Activated CD4-positive, alpha-beta T cell treated with anti-CD3 and anti-CD28 coated beads, Interleukin-10, Interleukin-2, amounts not matched to agents 100 ng/mL and 50 ng/mL, durations not matched to agents 16 hours and 8 hours (primary cell): ENCODE measurements around the gene TRAIP.
"Not testable (repeated sequence)": the region's sequence is repeated elsewhere in the genome, so short reads cannot be mapped to it uniquely, and the experiment has no call there.

Experiments used
- DNase-seq: peaks from one replicate; pipeline ENCODE4 v3.0.0-alpha.2; 2020

The TRAIP gene

GRCh38 chr3:49856181-49857005, at the start of gene TRAIP:
TRAIP (minus strand) TSS chr3:49856564; CDS start chr3:49856453, 111 bp downstream.
- peak; percentile 97 for DNase-seq

DNA sequence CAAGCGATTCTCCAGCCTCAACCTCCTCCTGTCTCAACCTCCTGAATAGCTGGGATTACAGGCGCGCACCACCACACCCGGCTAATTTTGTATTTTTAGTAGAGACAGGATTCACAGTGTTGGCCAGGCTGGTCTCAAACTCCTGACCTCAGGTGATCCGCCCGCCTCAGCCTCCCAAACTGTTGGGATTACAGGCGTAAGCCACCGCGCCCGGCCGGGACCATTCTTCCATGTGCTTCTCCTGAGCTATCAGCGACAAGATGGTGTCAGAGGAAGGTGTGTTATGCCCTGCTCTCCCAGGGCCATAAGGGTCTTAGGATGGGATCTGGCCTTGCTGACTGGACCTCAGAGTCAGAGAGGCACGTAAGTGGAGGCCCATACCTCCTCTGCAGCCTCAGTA, 48.1 kb upstream of the TRAIP start:
- not testable (repeated sequence) for DNase-seq

GRCh38 chr3:49903451-49904424, 47.4 kb upstream of the TRAIP start, which contains the start of gene MST1R:
MST1R (minus strand) TSS chr3:49903873; CDS start chr3:49903609, 264 bp downstream.
- DNase-seq, result peak; percentile 86

DNA sequence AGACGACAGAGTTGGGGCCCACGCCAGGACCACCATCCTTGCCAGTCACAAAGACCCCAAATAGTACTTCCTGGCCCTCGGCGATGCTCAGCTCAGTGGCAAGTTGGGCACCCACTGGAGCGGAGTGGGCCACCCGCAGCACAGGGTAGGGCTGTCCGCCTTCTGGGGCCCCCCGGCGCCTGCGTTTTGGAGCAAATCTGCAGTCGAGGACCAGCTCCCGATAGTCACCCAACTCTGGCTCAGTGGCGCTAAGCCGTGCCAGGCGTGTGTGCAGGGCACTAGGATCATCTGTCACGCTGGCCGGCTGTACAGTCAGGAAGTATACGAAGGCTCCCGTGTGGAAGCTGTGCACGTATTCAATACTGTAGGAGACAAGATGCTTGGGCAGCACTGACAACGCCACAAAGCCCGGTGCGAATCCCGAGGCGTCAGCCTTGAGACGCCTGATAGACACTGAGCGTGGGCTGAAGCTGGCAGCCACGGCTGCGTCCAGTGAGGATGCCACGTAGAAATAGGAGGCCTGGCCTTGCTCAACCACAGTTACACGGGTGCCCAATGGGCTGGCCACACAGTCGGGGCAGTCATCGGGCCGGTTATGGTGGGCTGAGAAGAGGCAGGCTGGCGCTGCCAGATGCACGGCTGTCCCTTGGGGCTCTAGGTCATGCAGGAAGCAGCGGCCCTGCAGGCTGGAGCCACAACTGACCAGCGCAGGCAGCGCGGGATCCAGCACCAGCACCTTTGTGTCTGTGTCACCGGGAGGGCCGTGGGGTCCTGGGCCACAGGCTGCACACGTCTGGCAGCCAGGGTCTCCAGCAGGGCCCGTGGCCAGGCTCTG, 46.4 kb upstream of the TRAIP start:
- DNase-seq, result no peak

DNA sequence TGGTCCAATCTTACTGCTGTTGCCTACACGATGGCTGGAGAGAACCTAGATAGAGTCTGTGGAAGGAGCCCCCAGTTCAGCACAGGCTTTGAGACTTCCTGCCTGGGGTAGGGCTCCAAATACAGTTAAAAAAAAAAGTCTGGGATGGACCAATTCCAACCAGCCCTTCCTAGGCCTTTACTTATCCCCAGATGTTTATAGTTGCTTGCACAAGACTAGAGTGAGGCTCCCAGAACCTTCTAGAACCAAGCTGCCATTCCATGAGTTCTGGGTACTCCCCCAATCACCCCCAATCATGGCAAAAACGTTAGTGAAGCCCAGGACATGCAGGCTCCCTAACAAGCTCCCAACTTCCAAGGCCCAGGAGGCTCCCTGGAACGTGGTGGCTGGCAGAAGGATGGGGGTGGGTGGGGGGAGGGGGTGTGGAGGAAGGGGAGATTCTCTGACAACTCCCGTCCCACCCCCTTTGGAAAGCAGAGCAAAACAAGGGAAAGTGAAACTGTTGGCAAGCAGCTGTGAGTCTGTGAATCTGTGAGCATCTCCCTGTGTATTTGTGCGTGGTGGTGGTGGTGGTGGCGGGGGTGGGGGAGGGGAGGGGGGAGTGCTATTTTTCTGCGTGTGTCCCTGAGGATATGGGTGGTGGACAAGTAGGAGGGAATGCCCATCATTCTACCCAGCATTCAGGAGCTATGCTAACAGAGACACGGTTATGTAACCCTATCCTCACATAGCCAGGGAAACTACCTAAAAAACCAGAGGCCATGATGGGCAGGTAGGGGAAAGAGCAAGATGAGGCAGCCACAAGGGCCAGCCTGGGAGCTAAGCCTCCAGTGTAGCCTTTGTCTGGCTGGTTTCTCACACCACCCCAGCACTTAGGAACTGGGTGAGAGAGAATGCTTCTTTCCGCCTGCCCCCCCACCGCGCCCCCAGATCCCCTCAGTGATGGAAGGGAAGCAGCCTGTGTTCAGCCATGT, 45.3 kb upstream of the TRAIP start:
- no peak for DNase-seq

- no peak for DNase-seq
Measured at GRCh38 chr3:49900491-49901153, 44.3 kb upstream of the TRAIP start.

DNA sequence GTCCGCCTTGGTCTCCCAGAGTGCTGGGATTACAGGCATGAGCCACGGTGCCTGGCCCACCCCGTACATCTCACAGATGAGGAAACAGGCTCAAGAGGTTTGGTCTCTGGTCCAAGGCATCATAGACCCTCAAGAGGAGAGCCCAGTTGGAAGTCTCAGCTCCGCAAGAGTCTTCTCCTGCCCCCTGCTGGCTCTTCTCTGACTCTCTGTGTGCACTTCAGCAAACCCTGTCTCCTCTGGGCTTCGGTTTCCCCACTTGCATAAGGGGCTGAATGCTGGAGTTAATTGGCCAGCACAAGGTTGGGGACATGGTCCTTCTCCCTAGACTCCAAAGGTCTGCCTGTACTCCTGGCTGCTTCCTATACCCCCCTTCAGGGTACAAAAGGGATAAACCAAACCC, 43.5 kb upstream of the TRAIP start:
- peak; percentile 15 for DNase-seq

GRCh38 chr3:49898991-49899390, 42.6 kb upstream of the TRAIP start:
- no peak for DNase-seq

DNA sequence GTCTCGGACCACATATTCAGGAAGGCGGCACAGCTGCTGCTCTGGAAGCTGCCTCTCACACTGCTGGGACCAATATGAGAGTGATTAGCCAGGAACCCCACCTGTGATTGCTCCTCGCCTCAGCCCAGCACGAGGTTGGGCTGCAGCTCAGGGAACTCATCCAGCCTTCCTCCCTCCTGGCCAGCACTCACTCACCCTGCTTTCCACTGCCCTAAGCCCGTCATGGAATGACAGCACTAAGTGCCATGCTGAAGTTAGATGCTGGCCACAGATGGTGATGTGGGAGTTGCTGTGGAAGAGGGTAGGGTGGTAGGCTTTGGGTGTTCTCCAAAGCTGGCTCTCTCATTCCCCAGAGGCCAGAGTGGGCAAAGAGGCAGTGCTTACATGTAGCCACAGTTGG, 40.0 kb upstream of the TRAIP start:
- DNase-seq, result no peak

GRCh38 chr3:49895791-49896190, 39.4 kb upstream of the TRAIP start:
- no peak for DNase-seq

DNA sequence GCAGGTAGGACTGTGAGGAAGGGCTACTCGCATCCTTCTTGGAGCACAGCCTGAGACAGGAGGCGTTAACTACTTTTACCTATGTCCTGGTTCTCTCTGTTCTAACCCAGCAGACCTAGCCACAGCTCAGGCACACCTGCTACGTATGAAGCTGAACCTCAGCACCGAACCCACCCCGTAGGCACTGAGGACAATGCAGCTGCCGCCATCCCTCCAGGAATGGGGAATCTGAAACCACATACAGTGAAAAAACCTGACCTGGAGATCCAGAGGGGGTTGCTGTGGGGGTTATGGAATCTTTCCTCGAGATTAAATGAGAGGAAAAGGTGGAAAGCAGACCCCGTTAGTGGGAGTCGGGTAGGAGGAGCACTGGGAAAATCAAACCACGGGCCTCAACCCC, 32.9 kb upstream of the TRAIP start:
- no peak for DNase-seq

- no peak for DNase-seq
Measured at GRCh38 chr3:49886922-49887265, 30.5 kb upstream of the TRAIP start.

DNA sequence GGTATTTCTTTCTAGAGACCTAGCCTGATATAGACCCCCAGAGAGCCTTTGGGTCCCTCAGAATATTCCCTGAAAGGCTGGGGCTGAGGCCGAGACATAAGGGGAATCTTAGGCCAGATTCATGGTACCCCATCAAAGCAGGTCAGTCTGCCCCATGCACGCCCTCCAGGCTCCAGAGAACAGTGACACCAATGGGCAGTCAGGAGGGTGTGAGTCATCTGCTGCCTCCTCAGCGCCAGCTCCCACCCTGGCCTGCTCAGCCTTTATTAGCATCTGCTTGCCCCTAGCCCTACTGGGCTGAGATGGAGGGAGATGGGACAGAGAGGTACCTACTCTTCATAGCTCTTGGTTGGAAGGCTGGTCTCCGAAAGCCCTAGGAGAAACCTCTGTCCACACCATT, 27.6 kb upstream of the TRAIP start:
- no peak for DNase-seq

DNA sequence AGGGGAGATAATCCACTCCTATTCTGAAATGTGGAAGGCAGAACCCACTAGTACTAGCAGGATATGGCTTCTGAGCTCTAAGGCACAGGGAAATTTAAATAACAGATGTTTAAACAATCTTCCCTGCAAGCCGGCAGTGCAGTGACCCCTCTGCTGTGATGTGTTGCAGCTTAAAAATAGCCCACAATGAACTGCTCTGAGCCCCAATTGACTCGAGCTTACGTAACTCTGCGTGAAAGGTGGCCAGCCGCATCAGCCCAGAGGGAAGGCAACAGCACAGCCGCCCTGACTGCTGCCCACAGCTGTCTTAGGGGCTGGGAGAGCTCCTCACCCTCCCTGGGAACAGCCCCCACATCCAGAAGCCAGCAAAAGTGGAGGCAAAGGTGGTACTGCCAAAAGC, 25.8 kb upstream of the TRAIP start:
- no peak for DNase-seq

DNA sequence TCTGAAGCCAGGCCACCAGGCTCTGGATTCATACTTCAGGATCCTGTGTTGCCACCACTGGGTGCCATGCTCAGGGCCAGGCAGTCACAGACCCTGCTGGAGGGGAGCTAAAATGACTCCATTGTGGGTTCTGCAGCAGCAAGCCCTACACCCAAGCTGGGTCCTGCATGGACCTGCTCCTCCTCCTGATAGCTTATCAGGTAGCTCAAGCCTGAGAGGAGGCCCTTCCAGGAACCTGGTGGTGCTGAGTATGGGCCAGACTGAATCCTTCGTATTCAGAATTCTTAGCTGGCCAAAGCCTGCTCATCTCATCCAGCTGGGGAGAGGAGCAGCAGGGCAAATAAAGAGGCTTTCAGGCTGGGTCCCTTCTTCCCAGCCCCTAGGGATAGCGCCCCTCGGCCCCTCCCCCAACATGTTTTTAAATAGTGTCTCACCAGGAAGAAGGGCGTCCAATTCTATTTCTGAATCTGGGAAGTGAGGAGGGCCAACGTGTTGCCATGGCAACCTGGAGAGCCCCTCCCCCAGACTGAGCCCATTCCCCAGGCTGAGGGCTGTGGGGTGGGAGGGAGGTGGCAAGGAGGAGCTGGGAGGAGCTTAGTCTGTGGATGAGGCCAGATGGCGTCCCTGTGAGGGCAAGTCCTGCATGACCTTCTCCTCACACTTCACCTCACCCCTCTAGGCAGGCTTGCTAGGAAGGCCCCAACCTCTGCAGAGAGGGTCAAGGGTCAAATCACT, 24.4 kb upstream of the TRAIP start:
- DNase-seq, result no peak

DNA sequence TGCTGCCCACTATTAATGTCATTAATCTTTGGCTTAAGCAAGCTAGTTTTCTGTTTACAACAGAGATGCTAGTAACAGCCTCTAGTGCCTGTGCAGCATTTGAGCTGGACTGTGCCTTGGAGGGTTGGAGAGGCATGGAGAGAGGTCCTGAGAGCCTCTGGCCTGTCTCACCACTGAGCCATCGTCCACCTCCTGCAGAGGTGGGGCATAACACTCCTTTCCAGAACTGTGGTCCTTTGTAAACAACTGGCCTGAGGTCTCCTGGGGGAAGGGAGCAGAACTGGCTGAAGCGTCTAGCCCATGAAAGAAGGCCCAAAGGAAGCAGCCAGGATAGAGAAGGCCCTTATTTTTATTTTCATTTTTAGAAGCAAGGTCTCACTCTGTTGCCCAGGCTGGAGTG, 23.4 kb upstream of the TRAIP start:
- no peak for DNase-seq

DNA sequence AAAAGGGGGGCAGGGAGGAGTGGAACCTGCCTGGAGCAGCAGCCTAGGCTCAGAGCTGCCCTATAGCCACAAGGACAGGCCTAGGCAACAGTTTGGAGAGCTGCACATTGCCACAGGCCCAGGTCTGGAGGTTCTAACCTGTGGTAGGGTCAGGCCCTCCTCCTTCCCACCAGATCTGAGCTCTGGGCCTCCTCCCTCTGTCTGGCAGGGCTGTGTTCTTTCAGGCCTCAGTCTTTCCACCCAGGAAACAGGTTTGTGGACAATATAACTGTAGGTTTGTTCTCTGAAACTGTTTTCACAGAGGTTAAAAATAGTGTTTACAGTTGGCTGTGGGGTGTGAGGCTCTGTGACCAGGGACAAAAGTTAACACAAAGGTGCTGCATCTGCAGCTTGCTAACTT, 22.3 kb upstream of the TRAIP start:
- DNase-seq, result no peak

GRCh38 chr3:49877716-49878115, 21.4 kb upstream of the TRAIP start:
- no peak for DNase-seq

DNA sequence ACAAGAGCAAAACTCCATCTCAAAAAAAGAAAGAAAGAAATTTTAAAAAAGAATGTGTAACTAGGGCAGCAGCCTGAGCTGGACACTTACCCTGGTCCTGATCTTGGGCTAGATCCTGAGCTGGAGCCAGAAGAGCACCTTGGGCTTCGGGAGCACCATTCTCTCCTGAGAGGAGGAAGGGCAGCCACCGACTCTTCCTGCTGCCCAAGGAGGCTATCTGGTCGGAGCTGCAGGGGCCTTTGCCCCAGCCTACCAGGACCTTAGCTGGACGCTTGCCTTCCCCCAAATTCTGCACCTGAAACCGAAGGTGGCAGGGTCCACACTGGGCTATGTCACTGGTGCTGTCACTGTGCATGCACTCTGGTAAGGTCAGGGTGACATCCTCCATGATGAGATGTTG, 20.2 kb upstream of the TRAIP start:
- no peak for DNase-seq

GRCh38 chr3:49873623-49874022, 17.3 kb upstream of the TRAIP start:
- no peak for DNase-seq
